Measurements from ENCODE around the gene ITGB1BP1. TPM values are rescaled to one million over a fixed set of nuclear protein-coding genes. Genes with fewer than 3 reads are reported as not detected.

ITGB1BP1 gene
- total RNA-seq, 1 donor from 2014 or later: 78.2 TPM

DNA sequence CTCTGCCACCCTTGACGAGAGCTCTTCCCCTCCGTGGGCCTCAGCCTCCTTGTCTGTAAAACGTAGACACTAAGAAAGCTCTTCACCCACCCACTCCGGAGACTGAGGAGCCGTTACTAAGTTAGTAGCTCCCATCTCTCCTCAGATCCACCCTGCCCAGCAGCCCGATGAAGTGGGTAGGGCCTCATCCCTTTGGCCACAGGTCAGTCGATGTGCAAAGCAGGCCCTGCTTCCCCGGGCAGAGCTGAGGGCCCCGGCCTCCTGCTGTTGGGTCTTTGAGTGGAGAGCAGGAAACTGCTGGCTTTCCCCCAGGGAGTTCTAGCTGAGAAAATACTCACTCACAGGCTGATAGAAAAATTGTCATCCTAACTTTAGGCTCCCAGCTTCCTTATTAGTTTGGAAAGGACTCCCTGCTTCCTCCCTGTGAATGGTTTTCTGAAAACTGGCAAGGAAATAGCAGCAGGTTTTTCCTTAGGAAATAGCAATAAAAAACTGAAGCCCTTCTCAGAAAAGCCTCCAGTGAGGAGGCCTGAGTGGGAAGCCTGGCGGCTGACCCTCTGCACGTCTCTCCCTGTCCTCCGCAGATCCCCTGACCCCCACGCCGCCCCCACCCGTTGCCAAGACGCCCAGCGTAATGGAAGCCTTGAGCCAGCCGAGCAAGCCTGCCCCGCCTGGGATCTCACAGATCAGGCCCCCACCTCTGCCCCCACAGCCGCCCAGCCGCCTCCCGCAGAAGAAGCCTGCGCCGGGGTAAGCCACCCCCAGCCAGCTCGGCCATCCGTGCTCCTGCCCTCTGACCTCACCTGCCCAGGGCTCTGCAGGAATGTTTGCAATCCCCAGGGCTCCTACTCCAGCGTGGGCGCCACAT is 30.2 kb downstream of the ITGB1BP1 start:
- DNase-seq (no peak), ATAC-seq (no peak)
- Histone ChIP-seq H3K4me3 (no peak overlapping the region), H3K36me3 (peaks cover 16% of the 10 kb centered on the region), H3K27ac (no peak overlapping the region), H3K9me3 (no peaks in the 10 kb centered on the region), H3K4me1 (no peaks in the 10 kb centered on the region), H3K27me3 (no peaks in the 10 kb centered on the region)
- intact Hi-C loops (cut with DNase I): no loop called here
- TF ChIP-seq, protein P1, sequence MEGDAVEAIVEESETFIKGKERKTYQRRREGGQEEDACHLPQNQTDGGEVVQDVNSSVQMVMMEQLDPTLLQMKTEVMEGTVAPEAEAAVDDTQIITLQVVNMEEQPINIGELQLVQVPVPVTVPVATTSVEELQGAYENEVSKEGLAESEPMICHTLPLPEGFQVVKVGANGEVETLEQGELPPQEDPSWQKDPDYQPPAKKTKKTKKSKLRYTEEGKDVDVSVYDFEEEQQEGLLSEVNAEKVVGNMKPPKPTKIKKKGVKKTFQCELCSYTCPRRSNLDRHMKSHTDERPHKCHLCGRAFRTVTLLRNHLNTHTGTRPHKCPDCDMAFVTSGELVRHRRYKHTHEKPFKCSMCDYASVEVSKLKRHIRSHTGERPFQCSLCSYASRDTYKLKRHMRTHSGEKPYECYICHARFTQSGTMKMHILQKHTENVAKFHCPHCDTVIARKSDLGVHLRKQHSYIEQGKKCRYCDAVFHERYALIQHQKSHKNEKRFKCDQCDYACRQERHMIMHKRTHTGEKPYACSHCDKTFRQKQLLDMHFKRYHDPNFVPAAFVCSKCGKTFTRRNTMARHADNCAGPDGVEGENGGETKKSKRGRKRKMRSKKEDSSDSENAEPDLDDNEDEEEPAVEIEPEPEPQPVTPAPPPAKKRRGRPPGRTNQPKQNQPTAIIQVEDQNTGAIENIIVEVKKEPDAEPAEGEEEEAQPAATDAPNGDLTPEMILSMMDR (IDR thresholded peaks at IDR 0.05): no peak

DNA sequence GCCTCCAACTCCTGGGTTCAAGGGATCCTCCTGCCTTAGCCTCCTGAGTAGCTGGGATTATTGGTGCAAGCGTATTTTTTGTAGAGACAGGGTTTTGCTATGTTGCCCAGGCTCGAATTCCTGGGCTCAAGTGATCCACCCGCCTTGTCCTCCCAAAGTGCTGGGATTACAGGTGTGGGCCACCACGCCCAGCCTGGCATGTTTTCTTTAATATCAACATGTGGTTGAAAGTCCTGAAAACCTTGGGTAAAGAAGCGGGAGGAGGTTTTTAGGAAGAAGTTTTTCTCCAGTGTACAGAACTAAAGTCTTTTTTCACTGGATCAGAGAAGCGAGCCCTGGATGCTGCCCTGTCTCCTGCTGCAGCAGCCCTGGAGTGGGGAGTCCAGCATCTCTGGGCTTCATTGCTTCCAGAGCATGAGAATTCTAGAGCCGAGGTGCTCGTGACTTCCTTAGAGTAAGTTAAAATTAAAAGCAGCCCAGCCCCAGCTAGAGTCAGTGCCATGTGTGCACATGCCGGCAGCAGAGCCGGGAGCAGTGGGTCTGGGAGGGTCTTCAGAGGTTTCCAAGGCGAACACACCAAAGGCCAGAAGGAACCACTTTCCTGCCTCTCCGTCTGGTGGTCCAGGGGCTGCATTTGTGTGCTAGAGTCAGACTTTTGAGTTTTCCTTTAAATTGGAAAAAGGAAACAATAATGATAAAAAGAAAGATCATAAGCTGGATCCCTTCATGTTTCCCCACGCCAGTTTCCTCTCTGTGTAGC is 31.2 kb downstream of the ITGB1BP1 start:
- TF ChIP-seq, protein P1 (IDR thresholded peaks at IDR 0.05): no peak
- DNase-seq (no peak), ATAC-seq (no peak)
- intact Hi-C loops (cut with DNase I): no loop called here
- H3K27me3 ChIP-seq: no peaks in the 10 kb centered on the region
- no peak overlapping the region for H3K27ac ChIP-seq
- no peaks in the 10 kb centered on the region for H3K9me3 ChIP-seq
- H3K36me3 ChIP-seq: peaks cover 19% of the 10 kb centered on the region
- no peak overlapping the region for H3K4me3 ChIP-seq
- H3K4me1 ChIP-seq: no peaks in the 10 kb centered on the region

DNA sequence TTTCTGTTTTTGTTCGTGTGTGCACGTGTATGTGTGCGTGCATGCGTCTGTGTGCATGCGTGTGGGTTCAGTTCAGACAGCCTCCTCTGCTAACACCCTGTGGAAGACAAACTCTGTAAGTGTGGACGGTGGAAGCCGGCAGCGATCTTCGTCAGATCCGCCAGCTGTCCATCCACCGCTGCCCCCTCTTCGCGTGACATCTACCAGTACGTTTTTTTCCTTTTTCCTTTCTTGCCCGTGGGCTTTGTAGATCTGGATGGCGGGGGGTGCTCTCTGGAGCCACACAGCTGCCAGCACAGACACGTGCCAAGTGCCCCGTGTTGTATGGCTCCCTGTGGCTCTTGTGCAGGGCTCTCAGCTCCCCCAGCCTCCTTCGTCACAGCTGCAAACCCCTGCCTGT is 32.3 kb downstream of the ITGB1BP1 start:
- TF ChIP-seq, protein P1 (IDR thresholded peaks at IDR 0.05): no peak
- ATAC-seq (no peak), DNase-seq (no peak)
- H3K4me1 ChIP-seq: peaks cover 4% of the 10 kb centered on the region
- peaks cover 19% of the 10 kb centered on the region for H3K36me3 ChIP-seq
- no peak overlapping the region for H3K4me3 ChIP-seq
- H3K27ac ChIP-seq: no peak overlapping the region
- H3K27me3 ChIP-seq: no peaks in the 10 kb centered on the region
- H3K9me3 ChIP-seq: no peaks in the 10 kb centered on the region
- intact Hi-C loops (cut with DNase I): no loop called here

DNA sequence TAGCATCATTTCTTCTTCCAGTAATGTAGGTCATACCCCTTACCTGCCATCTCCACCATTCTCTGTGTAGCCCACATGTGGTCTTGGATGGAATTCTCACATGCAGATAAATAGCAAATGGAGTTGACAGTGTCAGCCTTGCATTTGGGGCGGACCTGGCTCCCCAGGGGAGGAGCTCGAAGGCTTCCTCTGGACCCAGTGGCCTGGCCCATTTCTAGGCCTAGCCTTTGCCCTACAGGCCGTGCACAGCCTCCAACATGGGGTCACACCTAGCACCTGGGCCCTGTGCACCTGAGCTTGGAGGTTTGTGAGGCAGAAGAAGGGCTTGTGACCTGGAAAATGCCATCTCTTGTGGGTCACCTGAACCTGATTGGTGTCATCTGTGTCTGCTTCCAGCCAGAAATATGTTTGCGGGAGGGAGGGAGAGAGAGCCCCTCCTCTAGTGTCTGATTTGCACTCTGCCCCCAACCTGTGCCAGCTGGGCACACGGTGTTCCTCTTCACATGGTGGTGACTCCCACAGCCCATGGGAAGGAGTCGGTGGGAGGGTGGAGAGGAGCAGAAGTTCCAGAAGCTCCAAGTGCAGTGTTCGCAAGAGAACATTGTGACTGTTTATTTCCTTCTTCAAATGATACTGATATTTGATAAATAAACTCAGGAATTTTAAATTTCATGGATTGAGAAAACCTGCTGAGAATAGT is 33.0 kb downstream of the ITGB1BP1 start:
- Histone ChIP-seq H3K9me3 (no peaks in the 10 kb centered on the region), H3K4me3 (no peak overlapping the region), H3K27me3 (no peaks in the 10 kb centered on the region), H3K36me3 (peaks cover 19% of the 10 kb centered on the region), H3K27ac (no peak overlapping the region), H3K4me1 (peaks cover 4% of the 10 kb centered on the region)
- TF ChIP-seq, protein P1 (IDR thresholded peaks at IDR 0.05): no peak
- ATAC-seq (no peak), DNase-seq (no peak)
- intact Hi-C loops (cut with DNase I): no loop called here

DNA sequence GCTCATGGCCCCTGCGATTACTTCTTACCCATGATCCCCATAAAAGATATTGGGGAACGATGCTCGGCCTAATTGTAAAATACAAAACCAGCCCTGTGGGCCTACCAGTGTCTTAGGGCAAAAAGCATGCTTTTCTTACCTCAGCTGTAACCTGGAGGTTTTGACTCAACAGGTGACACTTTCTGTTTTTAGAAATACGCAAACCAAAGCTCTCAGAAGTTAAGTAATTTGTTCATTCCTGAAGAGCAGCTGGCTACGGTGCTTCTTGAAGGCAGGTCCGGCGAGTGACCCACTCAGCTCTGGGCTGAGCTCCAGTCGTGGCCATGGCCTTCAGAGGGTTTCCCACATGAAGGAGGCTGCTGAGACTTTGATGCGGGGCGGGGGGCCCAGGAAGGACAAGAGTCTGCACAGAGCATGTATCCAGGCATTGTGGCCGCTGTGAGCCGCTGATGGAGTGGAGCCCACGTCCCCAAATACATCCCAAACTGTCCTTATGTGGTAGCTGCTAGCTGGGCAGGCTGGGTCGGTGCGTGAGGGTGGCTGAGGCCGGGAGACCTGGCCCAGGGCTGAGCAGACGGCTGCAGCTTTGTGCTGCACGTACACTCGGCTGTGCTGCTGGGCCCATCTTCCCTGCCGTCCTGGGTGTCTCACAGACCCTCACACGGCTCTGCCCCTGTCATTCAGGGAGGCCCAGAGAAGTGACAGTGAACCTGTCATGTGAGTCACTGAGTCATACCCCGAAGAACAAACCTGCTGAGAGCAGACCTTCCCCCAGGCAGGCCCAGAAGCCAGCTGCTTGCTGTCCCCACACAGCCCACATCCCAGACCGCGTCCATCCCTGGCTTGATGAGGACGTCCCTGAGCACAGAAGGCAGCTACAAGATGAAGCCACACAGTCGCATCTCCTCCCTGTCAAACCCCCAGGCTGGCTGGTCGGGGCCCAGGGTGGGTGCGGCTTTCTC is 34.1 kb downstream of the ITGB1BP1 start:
- Histone ChIP-seq H3K4me1 (peaks cover 4% of the 10 kb centered on the region), H3K36me3 (peaks cover 19% of the 10 kb centered on the region), H3K27ac (no peak overlapping the region), H3K4me3 (no peak overlapping the region), H3K27me3 (no peaks in the 10 kb centered on the region), H3K9me3 (no peaks in the 10 kb centered on the region)
- TF ChIP-seq, protein P1 (IDR thresholded peaks at IDR 0.05): no peak
- no peak for ATAC-seq
- intact Hi-C loops (cut with DNase I): no loop called here
- peak; percentile 45 for DNase-seq

Measured in upper lobe of right lung (tissue), 1 donor.